HEK293 (cell line): ENCODE data around the gene CDPF1.
A peak's percentile ranks its signal among the peaks of the same experiment; 100 is the strongest.

Experiments used
- CTCF ChIA-PET: fragments of 350-600 bp; formaldehyde crosslinking; extraction: SDS; loops from one replicate; lab custom pipeline; 2021; ENCODE audit warnings: antibody characterized with exemption; lab: Yijun Ruan, JAX
- POLR2A ChIA-PET: fragments of 300-600 bp; formaldehyde crosslinking; extraction: SDS; loops from one replicate; lab custom pipeline; 2020; ENCODE audit warnings: antibody characterized with exemption, inconsistent platforms; lab: Yijun Ruan, JAX
- H3K27ac ChIP-seq: fragments of 200-500 bp; sonication (Bioruptor generic); 2 replicates; pipeline ENCODE4 v1.5.1; 2014; ENCODE audit warnings: low read depth, low read length, control low read depth, inconsistent platforms; ENCODE audit errors: extremely low read depth
- H3K36me3 ChIP-seq, 2 experiments: fragments of 200-500 bp in 1 of 2; sonication (Bioruptor generic) in 1 of 2; 1 replicate in 1 of 2; 2 replicates in 1 of 2; pipeline ENCODE4 v1.5.1; 2014 to 2017; ENCODE audit warnings: inconsistent platforms in 2 of 2, low read length in 2 of 2; ENCODE audit not compliant: control insufficient read depth in 2 of 2, insufficient read depth in 1 of 2
- H3K4me1 ChIP-seq: fragments of 200-500 bp; sonication (Bioruptor generic); 2 replicates; pipeline ENCODE4 v1.5.1; 2014; ENCODE audit warnings: mild to moderate bottlenecking, low read length, inconsistent platforms; ENCODE audit not compliant: control insufficient read depth, insufficient read depth
- H3K4me3 ChIP-seq: 2 replicates; pipeline ENCODE4 v1.5.1; 2011; ENCODE audit warnings: low read depth, mild to moderate bottlenecking, control low read depth, low read length, moderate library complexity
- H3K9me3 ChIP-seq: fragments of 200-500 bp; sonication (Bioruptor generic); 2 replicates; pipeline ENCODE4 v1.5.1; 2014; ENCODE audit warnings: low read depth, low read length, inconsistent platforms; ENCODE audit not compliant: control insufficient read depth, insufficient read depth
- BCL11A ChIP-seq: fragments of 450-650 bp; formaldehyde crosslinking; IDR thresholded peaks from 2 replicates; pipeline ENCODE4 v1.5.1; 2016; ENCODE audit warnings: low read depth, missing biosample characterization, missing genetic modification characterization
- GLI4 ChIP-seq: fragments of 450-650 bp; formaldehyde crosslinking; IDR thresholded peaks from 2 replicates; pipeline ENCODE4 v1.5.1; 2016; ENCODE audit warnings: missing biosample characterization, missing genetic modification characterization
- HOXC10 ChIP-seq: sonication (generic); formaldehyde crosslinking; IDR thresholded peaks from 2 replicates; pipeline ENCODE4 v1.8.1; 2023; ENCODE audit warnings: mild to moderate bottlenecking, missing genetic modification reagents
- KLF10 ChIP-seq: fragments of 450-650 bp; IDR thresholded peaks from 2 replicates; pipeline ENCODE4 v1.5.1; 2018; ENCODE audit warnings: missing biosample characterization, mild to moderate bottlenecking, missing genetic modification characterization
- KLF7 ChIP-seq: fragments of 450-650 bp; formaldehyde crosslinking; IDR thresholded peaks from 2 replicates; pipeline ENCODE4 v1.5.1; 2016; ENCODE audit warnings: missing biosample characterization, missing genetic modification characterization, borderline replicate concordance
- RBAK ChIP-seq: fragments of 450-650 bp; formaldehyde crosslinking; IDR thresholded peaks from 2 replicates; pipeline ENCODE4 v1.5.1; 2016; ENCODE audit warnings: missing biosample characterization, missing genetic modification characterization
- SCRT2 ChIP-seq: fragments of 450-650 bp; formaldehyde crosslinking; IDR thresholded peaks from 2 replicates; pipeline ENCODE4 v1.5.1; 2016; ENCODE audit warnings: missing biosample characterization, missing genetic modification characterization
- SP2 ChIP-seq: fragments of 450-650 bp; formaldehyde crosslinking; IDR thresholded peaks from 2 replicates; pipeline ENCODE4 v1.5.1; 2016; ENCODE audit warnings: missing biosample characterization, missing genetic modification characterization
- YY2 ChIP-seq: fragments of 450-650 bp; formaldehyde crosslinking; IDR thresholded peaks from 2 replicates; pipeline ENCODE4 v1.5.1; 2016; ENCODE audit warnings: missing biosample characterization, missing genetic modification characterization
- ZBTB20 ChIP-seq: fragments of 450-650 bp; formaldehyde crosslinking; IDR thresholded peaks from 2 replicates; pipeline ENCODE4 v1.5.1; 2016; ENCODE audit warnings: missing biosample characterization, missing genetic modification characterization
- ZBTB48 ChIP-seq: fragments of 450-650 bp; formaldehyde crosslinking; IDR thresholded peaks from 2 replicates; pipeline ENCODE4 v1.5.1; 2016; ENCODE audit warnings: missing biosample characterization, missing genetic modification characterization
- ZNF10 ChIP-seq: fragments of 450-650 bp; formaldehyde crosslinking; IDR thresholded peaks from 2 replicates; pipeline ENCODE4 v1.5.1; 2017; ENCODE audit warnings: missing biosample characterization, missing genetic modification characterization
- ZNF112 ChIP-seq: fragments of 450-650 bp; formaldehyde crosslinking; IDR thresholded peaks from 2 replicates; pipeline ENCODE4 v1.5.0; 2017; ENCODE audit warnings: missing biosample characterization, missing genetic modification characterization
- ZNF132 ChIP-seq: fragments of 450-650 bp; formaldehyde crosslinking; IDR thresholded peaks from 2 replicates; pipeline ENCODE4 v1.5.1; 2017; ENCODE audit warnings: missing biosample characterization, missing genetic modification characterization, borderline replicate concordance
- ZNF146 ChIP-seq: fragments of 450-650 bp; formaldehyde crosslinking; IDR thresholded peaks from 2 replicates; pipeline ENCODE4 v1.5.1; 2016; ENCODE audit warnings: missing biosample characterization, missing genetic modification characterization
- ZNF157 ChIP-seq: fragments of 450-650 bp; formaldehyde crosslinking; IDR thresholded peaks from 2 replicates; pipeline ENCODE4 v1.5.1; 2016; ENCODE audit warnings: missing biosample characterization, missing genetic modification characterization
- ZNF174 ChIP-seq: fragments of 450-650 bp; formaldehyde crosslinking; IDR thresholded peaks from 2 replicates; pipeline ENCODE4 v1.5.0; 2017; ENCODE audit warnings: missing biosample characterization, mild to moderate bottlenecking, missing genetic modification characterization
- ZNF175 ChIP-seq: fragments of 450-650 bp; formaldehyde crosslinking; IDR thresholded peaks from 2 replicates; pipeline ENCODE4 v1.5.1; 2016; ENCODE audit warnings: missing biosample characterization, missing genetic modification characterization
- ZNF24 ChIP-seq: fragments of 450-650 bp; formaldehyde crosslinking; IDR thresholded peaks from 2 replicates; pipeline ENCODE4 v1.5.1; 2016; ENCODE audit warnings: missing biosample characterization, missing genetic modification characterization
- ZNF248 ChIP-seq: fragments of 450-650 bp; formaldehyde crosslinking; IDR thresholded peaks from 2 replicates; pipeline ENCODE4 v1.5.1; 2017; ENCODE audit warnings: missing biosample characterization, missing genetic modification characterization
- ZNF311 ChIP-seq: fragments of 450-650 bp; formaldehyde crosslinking; IDR thresholded peaks from 2 replicates; pipeline ENCODE4 v1.5.1; 2017; ENCODE audit warnings: missing biosample characterization, missing genetic modification characterization, borderline replicate concordance
- ZNF426 ChIP-seq: fragments of 450-650 bp; formaldehyde crosslinking; IDR thresholded peaks from 2 replicates; pipeline ENCODE4 v1.5.1; 2017; ENCODE audit warnings: missing biosample characterization, missing genetic modification characterization, mild to moderate bottlenecking, inconsistent platforms, moderate library complexity
- ZNF624 ChIP-seq: fragments of 450-650 bp; formaldehyde crosslinking; IDR thresholded peaks from 2 replicates; pipeline ENCODE4 v1.5.1; 2017; ENCODE audit warnings: missing biosample characterization, missing genetic modification characterization
- ZNF677 ChIP-seq: fragments of 450-650 bp; IDR thresholded peaks from 2 replicates; pipeline ENCODE4 v1.5.0; 2018; ENCODE audit warnings: missing biosample characterization, mild to moderate bottlenecking, missing genetic modification characterization, moderate library complexity
- ZNF777 ChIP-seq: fragments of 450-650 bp; formaldehyde crosslinking; IDR thresholded peaks from 2 replicates; pipeline ENCODE4 v1.5.1; 2017; ENCODE audit warnings: missing biosample characterization, missing genetic modification characterization, borderline replicate concordance
- ZNF792 ChIP-seq: fragments of 450-650 bp; formaldehyde crosslinking; IDR thresholded peaks from 2 replicates; pipeline ENCODE4 v1.5.1; 2016; ENCODE audit warnings: missing biosample characterization, missing genetic modification characterization
- ZNF837 ChIP-seq: fragments of 450-650 bp; formaldehyde crosslinking; IDR thresholded peaks from 2 replicates; pipeline ENCODE4 v1.5.1; 2016; ENCODE audit warnings: missing biosample characterization, missing genetic modification characterization
- ZXDB ChIP-seq: fragments of 450-650 bp; formaldehyde crosslinking; IDR thresholded peaks from 2 replicates; pipeline ENCODE4 v1.5.1; 2016; ENCODE audit warnings: missing biosample characterization, missing genetic modification characterization
- TF ChIP-seq, protein P1 (sequence below): fragments of 450-650 bp; formaldehyde crosslinking; IDR thresholded peaks from 2 replicates; pipeline ENCODE4 v1.5.1; 2016; ENCODE audit warnings: missing biosample characterization, missing genetic modification characterization, borderline replicate concordance
- TF ChIP-seq, protein P2 (sequence below): fragments of 450-650 bp; formaldehyde crosslinking; IDR thresholded peaks from 2 replicates; pipeline ENCODE4 v1.5.1; 2016; ENCODE audit warnings: missing biosample characterization, missing genetic modification characterization, borderline replicate concordance
- TF ChIP-seq, protein P3 (sequence below): fragments of 450-650 bp; formaldehyde crosslinking; IDR thresholded peaks from 2 replicates; pipeline ENCODE4; 2016; ENCODE audit warnings: missing biosample characterization, missing genetic modification characterization
- TF ChIP-seq, protein P4 (sequence below): fragments of 450-650 bp; formaldehyde crosslinking; IDR thresholded peaks from 2 replicates; pipeline ENCODE4 v1.5.1; 2016; ENCODE audit warnings: missing biosample characterization, missing genetic modification characterization

Gene CDPF1

DNA sequence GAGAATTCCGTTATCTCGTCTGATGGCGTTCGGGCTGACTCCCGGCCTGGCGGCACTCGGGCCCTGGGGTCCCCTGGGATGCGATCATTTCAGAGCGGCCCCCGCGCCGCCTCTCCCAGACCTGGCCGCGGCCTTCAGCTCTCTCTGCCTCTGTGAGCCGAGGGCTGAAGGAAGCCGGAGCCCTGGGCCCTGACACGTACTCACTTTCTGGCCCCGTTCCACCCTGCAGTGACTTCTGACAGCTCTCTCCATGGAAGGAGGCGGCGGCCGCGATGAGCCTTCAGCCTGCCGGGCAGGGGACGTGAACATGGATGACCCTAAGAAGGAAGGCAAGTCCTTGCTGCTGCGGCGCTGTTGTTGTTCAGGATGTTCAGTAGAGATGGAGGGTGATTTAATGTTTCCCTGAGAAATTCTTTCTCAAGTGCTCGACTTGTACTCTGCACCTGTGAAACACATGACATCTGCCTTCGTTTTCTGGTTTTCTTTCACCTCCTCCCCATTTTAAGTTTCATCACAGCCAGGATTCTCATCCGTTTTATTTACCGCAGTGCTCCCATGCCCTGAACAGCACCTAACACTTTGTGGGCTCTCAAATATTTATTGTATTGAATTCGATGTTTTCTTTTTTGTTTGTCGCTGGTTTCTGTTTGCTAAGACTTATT, 47.2 kb upstream of the CDPF1 start:
- H3K4me3 ChIP-seq = peak overlapping the region; percentile 94
- peak overlapping the region; percentile 81 for H3K27ac ChIP-seq
- CTCF ChIA-PET = interaction anchor here (0.8 to 2.5 kb wide), 3 partner anchors 175 to 291 kb away, joined by 3 to 16 read pairs (median 3); no protein-coding TSS in a partner anchor
- POLR2A ChIA-PET = interaction anchor here (0.6 to 3.1 kb wide), 6 partner anchors 10 to 142 kb away, joined by 3 to 17 read pairs (median 4); partner anchors contain the start of genes TRMU and TTC38
- H3K4me1 ChIP-seq = peaks cover 8% of the 10 kb centered on the region
- H3K36me3 ChIP-seq = peaks cover 41 to 49% of the 10 kb centered on the region in 2 experiments
- H3K9me3 ChIP-seq = no peaks in the 10 kb centered on the region
- TF ChIP-seq RBAK (tag by site-specific recombination) (no peak), BCL11A (tag by site-specific recombination) (no peak), ZNF146 (no peak), ZNF24 (tag by site-specific recombination) (no peak), ZNF10 (tag by site-specific recombination) (no peak), KLF10 (peak; percentile 28), SCRT2 (tag by site-specific recombination) (no peak), ZNF311 (tag by site-specific recombination) (no peak), SP2 (tag by site-specific recombination) (no peak), ZNF174 (no peak), ZBTB48 (tag by site-specific recombination) (peak; percentile 26; the same call in 1 of the 2 replicates), ZNF157 (no peak), ZBTB20 (peak; percentile 61), ZNF792 (no peak), ZNF837 (tag by site-specific recombination) (no peak), KLF7 (no peak), ZNF777 (tag by site-specific recombination) (no peak), ZNF112 (tag by site-specific recombination) (no peak), ZXDB (0 out of 2 replicates have a peak, but pooled peaks have one; percentile 9), ZNF677 (no peak), ZNF132 (no peak), HOXC10 (CRISPR knock-in tag) (no peak), ZNF624 (tag by site-specific recombination) (no peak), GLI4 (tag by site-specific recombination) (no peak), ZNF175 (no peak), YY2 (tag by site-specific recombination) (0 out of 2 replicates have a peak, but pooled peaks have one; percentile 31), ZNF426 (tag by site-specific recombination) (no peak), ZNF248 (tag by site-specific recombination) (no peak)
- TF ChIP-seq, protein P1, sequence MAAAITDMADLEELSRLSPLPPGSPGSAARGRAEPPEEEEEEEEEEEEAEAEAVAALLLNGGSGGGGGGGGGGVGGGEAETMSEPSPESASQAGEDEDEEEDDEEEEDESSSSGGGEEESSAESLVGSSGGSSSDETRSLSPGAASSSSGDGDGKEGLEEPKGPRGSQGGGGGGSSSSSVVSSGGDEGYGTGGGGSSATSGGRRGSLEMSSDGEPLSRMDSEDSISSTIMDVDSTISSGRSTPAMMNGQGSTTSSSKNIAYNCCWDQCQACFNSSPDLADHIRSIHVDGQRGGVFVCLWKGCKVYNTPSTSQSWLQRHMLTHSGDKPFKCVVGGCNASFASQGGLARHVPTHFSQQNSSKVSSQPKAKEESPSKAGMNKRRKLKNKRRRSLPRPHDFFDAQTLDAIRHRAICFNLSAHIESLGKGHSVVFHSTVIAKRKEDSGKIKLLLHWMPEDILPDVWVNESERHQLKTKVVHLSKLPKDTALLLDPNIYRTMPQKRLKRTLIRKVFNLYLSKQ (tag by site-specific recombination) = no peak
- TF ChIP-seq, protein P2, sequence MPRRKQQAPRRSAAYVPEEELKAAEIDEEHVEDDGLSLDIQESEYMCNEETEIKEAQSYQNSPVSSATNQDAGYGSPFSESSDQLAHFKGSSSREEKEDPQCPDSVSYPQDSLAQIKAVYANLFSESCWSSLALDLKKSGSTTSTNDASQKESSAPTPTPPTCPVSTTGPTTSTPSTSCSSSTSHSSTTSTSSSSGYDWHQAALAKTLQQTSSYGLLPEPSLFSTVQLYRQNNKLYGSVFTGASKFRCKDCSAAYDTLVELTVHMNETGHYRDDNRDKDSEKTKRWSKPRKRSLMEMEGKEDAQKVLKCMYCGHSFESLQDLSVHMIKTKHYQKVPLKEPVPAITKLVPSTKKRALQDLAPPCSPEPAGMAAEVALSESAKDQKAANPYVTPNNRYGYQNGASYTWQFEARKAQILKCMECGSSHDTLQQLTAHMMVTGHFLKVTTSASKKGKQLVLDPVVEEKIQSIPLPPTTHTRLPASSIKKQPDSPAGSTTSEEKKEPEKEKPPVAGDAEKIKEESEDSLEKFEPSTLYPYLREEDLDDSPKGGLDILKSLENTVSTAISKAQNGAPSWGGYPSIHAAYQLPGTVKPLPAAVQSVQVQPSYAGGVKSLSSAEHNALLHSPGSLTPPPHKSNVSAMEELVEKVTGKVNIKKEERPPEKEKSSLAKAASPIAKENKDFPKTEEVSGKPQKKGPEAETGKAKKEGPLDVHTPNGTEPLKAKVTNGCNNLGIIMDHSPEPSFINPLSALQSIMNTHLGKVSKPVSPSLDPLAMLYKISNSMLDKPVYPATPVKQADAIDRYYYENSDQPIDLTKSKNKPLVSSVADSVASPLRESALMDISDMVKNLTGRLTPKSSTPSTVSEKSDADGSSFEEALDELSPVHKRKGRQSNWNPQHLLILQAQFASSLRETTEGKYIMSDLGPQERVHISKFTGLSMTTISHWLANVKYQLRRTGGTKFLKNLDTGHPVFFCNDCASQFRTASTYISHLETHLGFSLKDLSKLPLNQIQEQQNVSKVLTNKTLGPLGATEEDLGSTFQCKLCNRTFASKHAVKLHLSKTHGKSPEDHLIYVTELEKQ = no peak
- TF ChIP-seq, protein P3, sequence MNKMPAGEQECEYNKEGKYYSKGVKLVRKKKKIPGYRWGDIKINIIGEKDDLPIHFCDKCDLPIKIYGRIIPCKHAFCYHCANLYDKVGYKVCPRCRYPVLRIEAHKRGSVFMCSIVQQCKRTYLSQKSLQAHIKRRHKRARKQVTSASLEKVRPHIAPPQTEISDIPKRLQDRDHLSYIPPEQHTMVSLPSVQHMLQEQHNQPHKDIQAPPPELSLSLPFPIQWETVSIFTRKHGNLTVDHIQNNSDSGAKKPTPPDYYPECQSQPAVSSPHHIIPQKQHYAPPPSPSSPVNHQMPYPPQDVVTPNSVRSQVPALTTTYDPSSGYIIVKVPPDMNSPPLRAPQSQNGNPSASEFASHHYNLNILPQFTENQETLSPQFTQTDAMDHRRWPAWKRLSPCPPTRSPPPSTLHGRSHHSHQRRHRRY (tag by site-specific recombination) = no peak
- TF ChIP-seq, protein P4, sequence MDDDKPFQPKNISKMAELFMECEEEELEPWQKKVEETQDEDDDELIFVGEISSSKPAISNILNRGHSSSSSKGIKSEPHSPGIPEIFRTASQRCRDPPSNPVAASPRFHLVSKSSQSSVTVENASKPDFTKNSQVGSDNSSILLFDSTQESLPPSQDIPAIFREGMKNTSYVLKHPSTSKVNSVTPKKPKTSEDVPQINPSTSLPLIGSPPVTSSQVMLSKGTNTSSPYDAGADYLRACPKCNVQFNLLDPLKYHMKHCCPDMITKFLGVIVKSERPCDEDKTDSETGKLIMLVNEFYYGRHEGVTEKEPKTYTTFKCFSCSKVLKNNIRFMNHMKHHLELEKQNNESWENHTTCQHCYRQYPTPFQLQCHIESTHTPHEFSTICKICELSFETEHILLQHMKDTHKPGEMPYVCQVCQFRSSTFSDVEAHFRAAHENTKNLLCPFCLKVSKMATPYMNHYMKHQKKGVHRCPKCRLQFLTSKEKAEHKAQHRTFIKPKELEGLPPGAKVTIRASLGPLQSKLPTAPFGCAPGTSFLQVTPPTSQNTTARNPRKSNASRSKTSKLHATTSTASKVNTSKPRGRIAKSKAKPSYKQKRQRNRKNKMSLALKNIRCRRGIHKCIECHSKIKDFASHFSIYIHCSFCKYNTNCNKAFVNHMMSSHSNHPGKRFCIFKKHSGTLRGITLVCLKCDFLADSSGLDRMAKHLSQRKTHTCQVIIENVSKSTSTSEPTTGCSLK (tag by site-specific recombination) = no peak
